Keratinocyte (primary cell): ENCODE measurements around the gene MMP24OS.

ENCODE experiments used
- EZH2 ChIP-seq: IDR thresholded peaks from one replicate; pipeline ENCODE4 v1.6.1; 2012; ENCODE audit warnings: inconsistent platforms, mild to moderate bottlenecking, low read length, moderate library complexity
- TF ChIP-seq, protein P1 (sequence below), 3 experiments: IDR thresholded peaks in 1 of 3; conservative IDR thresholded peaks in 1 of 3; optimal IDR thresholded peaks in 1 of 3; 2 replicates in 2 of 3; 3 replicates in 1 of 3; pipeline versions ENCODE3 to v1.5.1; 2011; ENCODE audit warnings: low read length in 3 of 3, mild to moderate bottlenecking in 3 of 3, moderate library complexity in 2 of 3, control low read depth in 1 of 3, inconsistent platforms in 1 of 3; ENCODE audit not compliant: insufficient read depth in 2 of 3; ENCODE audit errors: extremely low read depth in 1 of 3

DNA sequence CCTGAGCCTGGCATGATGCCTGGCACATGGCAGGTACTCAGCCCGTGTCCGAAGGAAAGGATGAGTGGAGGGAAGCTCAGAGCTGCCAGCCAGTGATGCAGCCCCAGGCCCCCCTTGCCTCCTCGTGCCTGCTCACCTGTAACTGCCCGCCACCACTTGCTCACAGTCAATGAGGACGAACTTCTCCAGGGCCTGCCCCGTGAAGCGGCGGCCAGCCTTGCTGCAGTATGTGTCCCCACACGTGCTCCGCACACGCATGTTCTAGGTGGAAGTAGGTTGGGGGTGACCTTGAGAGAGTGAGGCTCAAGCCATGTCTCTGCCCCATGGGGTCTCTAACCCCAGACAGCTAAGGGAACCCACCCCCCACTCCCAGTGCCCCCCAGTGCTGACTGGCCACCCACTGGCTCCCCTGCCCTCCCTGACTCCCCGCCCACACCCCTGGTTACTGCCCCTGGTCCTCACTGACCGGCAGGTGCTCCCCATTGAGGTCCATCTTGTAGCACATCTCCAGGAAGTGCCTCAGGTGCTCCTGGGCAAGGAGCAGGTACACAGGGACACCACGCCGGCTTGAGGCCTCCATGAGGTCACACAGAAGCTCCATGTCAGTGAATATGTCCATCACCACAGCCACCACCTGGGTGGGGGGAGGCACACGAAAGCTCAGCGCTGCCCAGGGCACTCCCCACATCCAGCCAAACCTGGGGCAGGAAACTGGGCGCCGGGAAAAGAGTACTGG is 10.6 kb upstream of the MMP24OS start:
- TF ChIP-seq, protein P1, sequence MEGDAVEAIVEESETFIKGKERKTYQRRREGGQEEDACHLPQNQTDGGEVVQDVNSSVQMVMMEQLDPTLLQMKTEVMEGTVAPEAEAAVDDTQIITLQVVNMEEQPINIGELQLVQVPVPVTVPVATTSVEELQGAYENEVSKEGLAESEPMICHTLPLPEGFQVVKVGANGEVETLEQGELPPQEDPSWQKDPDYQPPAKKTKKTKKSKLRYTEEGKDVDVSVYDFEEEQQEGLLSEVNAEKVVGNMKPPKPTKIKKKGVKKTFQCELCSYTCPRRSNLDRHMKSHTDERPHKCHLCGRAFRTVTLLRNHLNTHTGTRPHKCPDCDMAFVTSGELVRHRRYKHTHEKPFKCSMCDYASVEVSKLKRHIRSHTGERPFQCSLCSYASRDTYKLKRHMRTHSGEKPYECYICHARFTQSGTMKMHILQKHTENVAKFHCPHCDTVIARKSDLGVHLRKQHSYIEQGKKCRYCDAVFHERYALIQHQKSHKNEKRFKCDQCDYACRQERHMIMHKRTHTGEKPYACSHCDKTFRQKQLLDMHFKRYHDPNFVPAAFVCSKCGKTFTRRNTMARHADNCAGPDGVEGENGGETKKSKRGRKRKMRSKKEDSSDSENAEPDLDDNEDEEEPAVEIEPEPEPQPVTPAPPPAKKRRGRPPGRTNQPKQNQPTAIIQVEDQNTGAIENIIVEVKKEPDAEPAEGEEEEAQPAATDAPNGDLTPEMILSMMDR (optimal IDR thresholded peaks at IDR 0.05 in 1 of 3, IDR thresholded peaks at IDR 0.05 in 1 of 3, conservative IDR thresholded peaks at IDR 0.05 in 1 of 3; ENCODE audit: extremely low read depth in 1 of 3, insufficient read depth in 2 of 3, low read length in 3 of 3) = no peak
- no peak for TF ChIP-seq EZH2
